Measurements from ENCODE around the gene SKIDA1. TPM values are rescaled to one million over a fixed set of nuclear protein-coding genes. Genes with fewer than 3 reads are reported as not detected.
A peak's percentile ranks its signal among the peaks of the same experiment; 100 is the strongest.
"Not testable (repeated sequence)": the region's sequence is repeated elsewhere in the genome, so short reads cannot be mapped to it uniquely, and the experiment has no call there.

SKIDA1 gene
- total RNA-seq, 6 donors from 2014 or later, result under 0.01 to 1.6 (median 0.86) TPM

DNA sequence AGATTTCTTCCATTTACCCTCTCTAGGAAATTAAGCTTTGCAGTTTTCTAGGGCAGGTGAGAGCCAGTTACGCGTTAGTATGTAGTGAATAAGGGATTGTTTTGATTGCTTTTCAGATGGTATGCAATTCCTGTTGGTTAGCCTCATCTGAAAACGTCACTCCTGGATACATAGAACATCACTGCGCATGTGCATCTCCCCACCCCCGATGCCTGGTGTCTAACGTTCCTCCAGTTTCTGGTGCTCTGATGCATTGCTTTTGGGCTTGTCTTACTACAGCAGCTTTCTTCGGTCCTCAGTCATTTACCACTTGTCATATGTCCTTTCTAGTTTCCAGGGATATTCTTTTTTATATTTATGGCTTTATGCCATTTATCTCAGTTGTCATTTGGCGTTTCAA is 31.0 kb upstream of the SKIDA1 start:
- no peak overlapping the region for H3K27ac ChIP-seq
- TF ChIP-seq POLR2A (IDR thresholded peaks at IDR 0.05), result no peak
- no peak for TF ChIP-seq POLR2AphosphoS5 (IDR thresholded peaks at IDR 0.05)
- TF ChIP-seq, protein P1, sequence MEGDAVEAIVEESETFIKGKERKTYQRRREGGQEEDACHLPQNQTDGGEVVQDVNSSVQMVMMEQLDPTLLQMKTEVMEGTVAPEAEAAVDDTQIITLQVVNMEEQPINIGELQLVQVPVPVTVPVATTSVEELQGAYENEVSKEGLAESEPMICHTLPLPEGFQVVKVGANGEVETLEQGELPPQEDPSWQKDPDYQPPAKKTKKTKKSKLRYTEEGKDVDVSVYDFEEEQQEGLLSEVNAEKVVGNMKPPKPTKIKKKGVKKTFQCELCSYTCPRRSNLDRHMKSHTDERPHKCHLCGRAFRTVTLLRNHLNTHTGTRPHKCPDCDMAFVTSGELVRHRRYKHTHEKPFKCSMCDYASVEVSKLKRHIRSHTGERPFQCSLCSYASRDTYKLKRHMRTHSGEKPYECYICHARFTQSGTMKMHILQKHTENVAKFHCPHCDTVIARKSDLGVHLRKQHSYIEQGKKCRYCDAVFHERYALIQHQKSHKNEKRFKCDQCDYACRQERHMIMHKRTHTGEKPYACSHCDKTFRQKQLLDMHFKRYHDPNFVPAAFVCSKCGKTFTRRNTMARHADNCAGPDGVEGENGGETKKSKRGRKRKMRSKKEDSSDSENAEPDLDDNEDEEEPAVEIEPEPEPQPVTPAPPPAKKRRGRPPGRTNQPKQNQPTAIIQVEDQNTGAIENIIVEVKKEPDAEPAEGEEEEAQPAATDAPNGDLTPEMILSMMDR (IDR thresholded peaks at IDR 0.05), result no peak
- no peak for TF ChIP-seq EP300 (IDR thresholded peaks at IDR 0.05)
- H3K27me3 ChIP-seq, result no peaks in the 10 kb centered on the region
- peaks cover 0 to 4% (median 0%) of the 10 kb centered on the region in 4 donors for H3K4me1 ChIP-seq
- peaks cover 0 to 80% (median 37%) of the 10 kb centered on the region in 4 donors for H3K36me3 ChIP-seq
- 88 to 90% methylated on average over 8 of the region's 8 CpGs for WGBS, 2 donors
- H3K9me3 ChIP-seq, result no peaks in the 10 kb centered on the region
- no peak overlapping the region for H3K4me3 ChIP-seq
- ATAC-seq (ENCODE audit: low FRiP score in 2 of 2) (no peak), DNase-seq (no peak)

DNA sequence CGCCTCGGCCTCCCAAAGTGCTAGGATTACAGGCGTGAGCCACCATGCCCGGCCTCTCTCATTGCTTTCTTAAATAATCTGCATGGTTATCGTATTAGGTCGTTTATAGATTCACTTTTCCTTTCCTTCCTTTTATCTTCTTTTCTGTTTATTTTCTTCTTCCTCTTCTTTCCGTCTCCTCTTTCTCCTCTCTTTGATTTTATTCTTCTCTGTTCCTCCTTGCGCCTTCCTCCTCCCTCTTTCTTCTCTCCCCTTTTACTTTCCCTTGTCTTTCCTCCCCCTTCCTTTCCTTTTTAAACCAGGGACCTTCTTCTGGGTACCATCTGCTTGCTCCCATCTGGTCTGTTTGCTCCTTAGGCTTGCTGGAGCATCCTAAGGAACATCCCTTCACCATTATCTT is 27.2 kb upstream of the SKIDA1 start:
- Histone ChIP-seq H3K27ac (no peak overlapping the region), H3K36me3 (peaks cover 3 to 77% (median 33%) of the 10 kb centered on the region in 4 donors), H3K4me1 (peaks cover 0 to 4% (median 0%) of the 10 kb centered on the region in 4 donors), H3K9me3 (no peaks in the 10 kb centered on the region), H3K4me3 (no peak overlapping the region), H3K27me3 (no peaks in the 10 kb centered on the region)
- DNase-seq (no peak), ATAC-seq (ENCODE audit: low FRiP score in 2 of 2) (no peak)
- WGBS, 2 donors, result 84 to 87% methylated on average over 8 of the region's 8 CpGs
- TF ChIP-seq EP300 (IDR thresholded peaks at IDR 0.05) (no peak), POLR2A (IDR thresholded peaks at IDR 0.05) (no peak), POLR2AphosphoS5 (IDR thresholded peaks at IDR 0.05) (no peak)
- TF ChIP-seq, protein P1 (IDR thresholded peaks at IDR 0.05), result no peak

DNA sequence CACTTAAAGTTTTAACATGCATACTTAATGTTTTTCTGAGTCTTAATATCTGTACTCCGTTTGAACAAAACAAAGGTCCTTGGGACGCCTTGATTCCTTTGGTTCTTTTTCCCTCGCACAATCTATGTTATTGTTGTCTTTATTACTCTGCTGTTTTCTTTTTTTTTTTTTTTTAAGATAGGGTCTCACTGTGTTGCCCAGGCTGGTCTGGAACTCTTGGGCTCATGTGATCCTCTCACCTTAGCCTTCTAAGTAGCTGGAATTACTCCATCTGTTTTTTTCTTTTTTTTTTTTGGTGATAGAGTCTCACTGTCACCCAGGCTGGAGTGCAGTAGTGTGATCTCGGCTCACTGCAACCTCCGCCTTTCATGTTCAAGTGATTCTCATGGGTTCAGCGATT is 21.8 kb upstream of the SKIDA1 start:
- Histone ChIP-seq H3K36me3 (peaks cover 4 to 76% (median 44%) of the 10 kb centered on the region in 4 donors), H3K27ac (no peak overlapping the region), H3K4me3 (no peak overlapping the region), H3K27me3 (no peaks in the 10 kb centered on the region), H3K4me1 (no peaks in the 10 kb centered on the region), H3K9me3 (no peaks in the 10 kb centered on the region)
- ATAC-seq (ENCODE audit: low FRiP score in 2 of 2), result no peak
- 91 to 93% methylated on average over 6 of the region's 6 CpGs for WGBS, 2 donors
- no peak for DNase-seq
- TF ChIP-seq POLR2A (IDR thresholded peaks at IDR 0.05), result no peak
- no peak for TF ChIP-seq POLR2AphosphoS5 (IDR thresholded peaks at IDR 0.05)
- TF ChIP-seq, protein P1 (IDR thresholded peaks at IDR 0.05), result no peak
- TF ChIP-seq EP300 (IDR thresholded peaks at IDR 0.05), result no peak

DNA sequence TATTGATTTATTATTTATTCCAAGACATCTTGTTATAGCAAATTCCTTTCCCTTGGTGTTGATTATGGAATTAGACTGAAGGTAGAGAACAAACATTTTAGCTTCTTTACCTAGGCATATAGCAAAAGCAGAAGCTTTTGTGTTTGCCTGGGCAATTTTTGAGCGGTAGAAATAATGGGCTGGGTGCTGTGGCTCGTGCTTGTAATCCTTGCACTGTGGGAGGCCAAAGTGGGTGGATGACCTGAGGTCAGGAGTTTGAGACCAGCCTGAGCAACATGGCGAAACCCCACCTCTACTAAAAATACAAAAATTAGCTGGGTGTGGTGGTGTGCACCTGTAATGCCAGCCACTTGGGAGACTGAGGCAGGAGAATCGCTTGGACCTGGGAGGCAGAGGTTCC is 15.2 kb upstream of the SKIDA1 start:
- not testable (repeated sequence) for H3K27me3 ChIP-seq; ATAC-seq (ENCODE audit: low FRiP score in 2 of 2); H3K9me3 ChIP-seq; DNase-seq; H3K4me3 ChIP-seq
- H3K4me1 ChIP-seq, result peaks cover 4 to 25% (median 9%) of the 10 kb centered on the region in 4 donors
- 69 to 88% methylated on average over 4 of the region's 4 CpGs for WGBS, 2 donors
- peaks cover 17 to 87% (median 59%) of the 10 kb centered on the region in 4 donors for H3K36me3 ChIP-seq
- peak overlapping the region in 2 of 4 donors; percentile 25 to 59 for H3K27ac ChIP-seq

DNA sequence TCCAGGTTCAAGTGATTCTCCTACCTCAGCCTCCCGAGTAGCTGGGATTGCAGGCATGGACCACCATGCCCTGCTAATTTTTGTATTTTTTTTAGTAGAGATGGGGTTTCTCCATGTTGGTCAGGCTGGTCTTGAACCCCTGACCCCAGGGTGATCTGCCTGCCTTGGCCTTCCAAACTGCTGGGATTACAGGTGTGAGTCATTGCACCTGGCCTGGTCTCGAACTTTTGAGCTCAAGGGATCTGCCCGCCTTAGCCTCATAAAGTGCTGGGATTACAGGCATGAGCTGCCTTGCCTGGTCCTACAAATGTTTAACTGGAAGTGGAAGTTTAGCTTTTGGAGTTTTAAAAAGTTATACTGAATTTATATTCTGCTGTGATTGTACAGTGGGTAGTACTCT is 11.4 kb upstream of the SKIDA1 start:
- H3K9me3 ChIP-seq, result no peaks in the 10 kb centered on the region
- WGBS, 2 donors, result 81 to 98% methylated on average over 3 of the region's 3 CpGs
- H3K4me3 ChIP-seq, result no peak overlapping the region
- H3K27ac ChIP-seq, result no peak overlapping the region
- DNase-seq (no peak), ATAC-seq (ENCODE audit: low FRiP score in 2 of 2) (no peak)
- TF ChIP-seq EP300 (IDR thresholded peaks at IDR 0.05) (no peak), POLR2A (IDR thresholded peaks at IDR 0.05) (no peak), POLR2AphosphoS5 (IDR thresholded peaks at IDR 0.05) (no peak)
- TF ChIP-seq, protein P1 (IDR thresholded peaks at IDR 0.05), result no peak
- no peaks in the 10 kb centered on the region for H3K27me3 ChIP-seq
- H3K4me1 ChIP-seq, result peaks cover 10 to 38% (median 23%) of the 10 kb centered on the region in 4 donors
- peaks cover 13 to 49% (median 25%) of the 10 kb centered on the region in 4 donors for H3K36me3 ChIP-seq

DNA sequence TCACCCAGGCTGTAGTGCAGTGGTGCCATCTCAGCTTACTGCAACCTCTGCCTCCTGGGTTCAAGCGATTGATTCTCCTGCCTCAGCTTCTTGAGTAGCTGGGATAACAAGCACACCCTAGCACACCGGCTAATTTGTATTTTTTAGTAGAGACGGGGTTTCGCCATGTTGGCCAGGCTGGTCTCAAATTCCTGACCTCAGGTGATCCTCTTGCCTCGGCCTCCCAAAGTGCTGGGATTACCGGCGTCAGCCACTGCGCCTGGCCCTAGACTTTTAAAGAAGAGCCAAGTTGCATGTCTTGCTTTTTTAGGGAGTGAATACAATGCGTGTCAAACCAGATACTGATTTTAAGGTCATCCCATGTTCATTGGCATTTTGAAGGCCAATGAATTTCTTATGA is 10.5 kb upstream of the SKIDA1 start:
- H3K9me3 ChIP-seq; H3K27me3 ChIP-seq; DNase-seq; ATAC-seq (ENCODE audit: low FRiP score in 2 of 2): not testable (repeated sequence)
- WGBS, 2 donors, result 90% methylated on average over 9 of the region's 9 CpGs
- peaks cover 13 to 40% (median 16%) of the 10 kb centered on the region in 4 donors for H3K36me3 ChIP-seq
- peak overlapping the region in 2 of 4 donors; percentile 87 to 97 for H3K27ac ChIP-seq
- H3K4me3 ChIP-seq, result peak overlapping the region in 1 of 4 donors; percentile 73
- H3K4me1 ChIP-seq, result peaks cover 10 to 31% (median 21%) of the 10 kb centered on the region in 4 donors
